ENCODE data around the gene LIMA1.
A peak's percentile ranks its signal among the peaks of the same experiment; 100 is the strongest.
"Not testable (repeated sequence)": the region's sequence is repeated elsewhere in the genome, so short reads cannot be mapped to it uniquely, and the experiment has no call there.

Gene LIMA1

DNA sequence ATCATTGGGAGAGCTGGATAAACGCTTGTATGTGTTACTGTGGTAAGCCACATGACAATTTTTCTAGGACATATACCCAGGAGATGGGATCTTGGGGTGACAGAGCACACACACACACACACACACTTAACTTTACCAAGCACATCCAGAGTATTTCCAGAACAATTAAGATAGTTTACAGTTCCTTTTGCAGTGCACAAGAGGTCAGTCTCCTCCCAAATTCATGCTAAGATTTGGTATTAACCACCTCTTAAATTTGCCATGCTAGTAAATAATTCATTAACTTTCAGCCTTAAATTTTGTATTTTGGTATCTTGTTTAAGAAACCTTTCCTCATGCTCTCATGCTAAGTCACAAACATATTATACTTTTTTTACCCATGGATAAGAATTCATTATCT lies 33.9 kb upstream of the LIMA1 start:
- FAIRE-seq (no peak), DNase-seq (ENCODE audit: insufficient read length, low spot score) (no peak)
- TF ChIP-seq, protein P1, sequence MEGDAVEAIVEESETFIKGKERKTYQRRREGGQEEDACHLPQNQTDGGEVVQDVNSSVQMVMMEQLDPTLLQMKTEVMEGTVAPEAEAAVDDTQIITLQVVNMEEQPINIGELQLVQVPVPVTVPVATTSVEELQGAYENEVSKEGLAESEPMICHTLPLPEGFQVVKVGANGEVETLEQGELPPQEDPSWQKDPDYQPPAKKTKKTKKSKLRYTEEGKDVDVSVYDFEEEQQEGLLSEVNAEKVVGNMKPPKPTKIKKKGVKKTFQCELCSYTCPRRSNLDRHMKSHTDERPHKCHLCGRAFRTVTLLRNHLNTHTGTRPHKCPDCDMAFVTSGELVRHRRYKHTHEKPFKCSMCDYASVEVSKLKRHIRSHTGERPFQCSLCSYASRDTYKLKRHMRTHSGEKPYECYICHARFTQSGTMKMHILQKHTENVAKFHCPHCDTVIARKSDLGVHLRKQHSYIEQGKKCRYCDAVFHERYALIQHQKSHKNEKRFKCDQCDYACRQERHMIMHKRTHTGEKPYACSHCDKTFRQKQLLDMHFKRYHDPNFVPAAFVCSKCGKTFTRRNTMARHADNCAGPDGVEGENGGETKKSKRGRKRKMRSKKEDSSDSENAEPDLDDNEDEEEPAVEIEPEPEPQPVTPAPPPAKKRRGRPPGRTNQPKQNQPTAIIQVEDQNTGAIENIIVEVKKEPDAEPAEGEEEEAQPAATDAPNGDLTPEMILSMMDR (IDR thresholded peaks at IDR 0.05; ENCODE audit: insufficient read depth, missing control alignments) = no peak

DNA sequence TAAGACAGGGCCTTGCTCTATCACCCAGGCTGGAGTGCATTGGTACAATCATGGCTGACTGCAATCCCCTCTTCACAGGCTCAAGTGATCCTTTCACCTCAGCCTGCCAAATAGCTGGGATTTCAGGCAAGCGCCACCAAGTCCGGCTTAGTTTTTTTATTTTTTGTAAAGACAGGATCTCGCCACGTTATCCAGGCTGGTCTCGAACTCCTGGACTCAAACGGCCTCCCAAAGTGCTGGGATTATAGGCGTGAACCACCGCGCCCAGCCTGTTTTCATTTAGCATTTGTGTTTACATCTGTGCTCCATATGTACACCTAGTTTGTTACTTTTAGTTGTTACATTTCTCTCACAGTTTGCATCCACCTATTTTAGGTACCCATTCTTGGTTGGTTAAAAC lies 32.5 kb upstream of the LIMA1 start:
- FAIRE-seq (no peak), DNase-seq (ENCODE audit: insufficient read length, low spot score) (no peak)
- TF ChIP-seq, protein P1 (IDR thresholded peaks at IDR 0.05; ENCODE audit: insufficient read depth, missing control alignments) = no peak

DNA sequence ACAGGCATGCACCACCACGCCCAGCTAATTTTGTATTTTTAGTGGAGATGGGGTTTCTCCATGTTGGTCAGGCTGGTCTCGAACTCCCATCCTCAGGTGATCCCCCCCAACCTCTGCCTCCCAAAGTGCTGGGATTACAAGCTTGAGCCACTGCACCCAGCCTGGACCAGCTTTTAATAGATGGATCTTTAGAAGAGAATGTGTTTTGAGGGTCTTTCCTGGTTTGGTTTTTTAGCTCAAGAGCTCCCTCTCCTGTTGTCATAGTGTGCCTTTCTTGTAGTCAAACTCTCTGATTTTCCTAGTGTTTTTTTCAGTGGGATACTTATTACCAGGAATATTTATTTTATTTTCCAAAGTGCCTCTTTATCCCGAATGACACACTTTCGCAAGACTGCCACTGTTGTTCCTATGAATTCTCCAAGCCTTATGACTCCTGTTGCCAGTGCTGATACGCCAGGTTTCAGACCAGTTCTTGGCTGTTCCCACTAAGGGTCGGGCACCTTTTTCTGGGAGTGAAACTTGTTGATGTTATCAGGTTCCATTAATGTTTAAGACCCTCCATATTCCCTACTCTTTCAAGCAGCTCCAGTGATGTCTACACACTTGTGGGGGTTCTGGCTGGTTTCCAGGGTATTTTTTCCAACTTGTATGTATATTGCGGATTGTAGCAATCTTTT lies 31.5 kb upstream of the LIMA1 start:
- FAIRE-seq = no peak
- DNase-seq (ENCODE audit: insufficient read length, low spot score) = peak; percentile 51
- TF ChIP-seq, protein P1 (IDR thresholded peaks at IDR 0.05; ENCODE audit: insufficient read depth, missing control alignments) = peak; percentile 80

DNA sequence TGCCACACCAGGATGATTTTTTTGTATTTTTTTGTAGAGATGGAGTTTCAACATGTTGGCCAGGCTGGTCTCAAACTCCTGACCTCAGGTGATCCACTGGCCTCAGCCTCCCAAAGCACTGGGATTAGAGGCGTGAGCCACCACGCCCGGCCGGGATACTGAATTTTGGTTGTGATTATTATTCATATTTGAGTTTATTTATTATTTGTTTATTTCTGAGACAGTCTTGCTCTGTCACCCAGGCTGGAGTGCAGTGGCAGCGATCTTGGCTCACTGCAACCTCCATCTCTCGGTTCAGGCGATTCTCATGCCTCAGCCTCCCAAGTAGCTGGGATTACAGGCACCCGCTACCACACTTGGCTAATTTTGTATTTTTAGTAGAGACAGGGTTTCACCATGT lies 30.7 kb upstream of the LIMA1 start:
- not testable (repeated sequence) for FAIRE-seq; DNase-seq (ENCODE audit: insufficient read length, low spot score)

DNA sequence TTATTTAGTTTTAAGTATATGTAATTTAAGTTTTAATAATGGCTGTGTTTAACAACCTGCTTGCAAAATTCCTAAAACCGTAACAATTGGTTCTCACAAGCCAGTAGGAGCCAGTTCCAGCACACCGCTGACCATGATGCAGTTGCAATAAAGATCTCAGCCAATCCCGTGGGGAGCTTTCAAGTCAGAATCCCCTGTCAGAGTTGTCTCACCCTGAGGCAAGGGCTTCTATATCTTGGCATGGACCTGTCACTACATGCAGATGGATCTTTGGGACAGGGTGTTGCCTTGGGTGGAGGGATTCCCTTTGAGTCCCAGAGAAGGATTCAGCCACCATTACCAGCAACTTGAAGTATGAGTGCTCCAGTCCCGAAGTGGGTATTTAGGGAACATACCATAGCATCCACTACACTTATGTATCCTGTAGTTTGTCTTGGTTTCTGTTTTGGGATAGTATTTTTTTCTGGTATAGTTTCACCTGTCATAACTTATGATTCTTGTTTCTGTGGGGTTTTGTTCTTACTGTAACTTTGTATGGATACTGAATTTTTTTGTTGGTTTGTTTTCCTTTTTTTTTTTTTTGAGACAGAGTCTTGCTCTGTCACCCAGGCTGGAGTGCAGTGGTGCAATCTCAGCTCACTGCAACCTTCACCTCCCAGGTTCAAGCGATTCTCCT lies 30.1 kb upstream of the LIMA1 start:
- TF ChIP-seq, protein P1 (IDR thresholded peaks at IDR 0.05; ENCODE audit: insufficient read depth, missing control alignments) = no peak
- FAIRE-seq (no peak), DNase-seq (ENCODE audit: insufficient read length, low spot score) (no peak)

DNA sequence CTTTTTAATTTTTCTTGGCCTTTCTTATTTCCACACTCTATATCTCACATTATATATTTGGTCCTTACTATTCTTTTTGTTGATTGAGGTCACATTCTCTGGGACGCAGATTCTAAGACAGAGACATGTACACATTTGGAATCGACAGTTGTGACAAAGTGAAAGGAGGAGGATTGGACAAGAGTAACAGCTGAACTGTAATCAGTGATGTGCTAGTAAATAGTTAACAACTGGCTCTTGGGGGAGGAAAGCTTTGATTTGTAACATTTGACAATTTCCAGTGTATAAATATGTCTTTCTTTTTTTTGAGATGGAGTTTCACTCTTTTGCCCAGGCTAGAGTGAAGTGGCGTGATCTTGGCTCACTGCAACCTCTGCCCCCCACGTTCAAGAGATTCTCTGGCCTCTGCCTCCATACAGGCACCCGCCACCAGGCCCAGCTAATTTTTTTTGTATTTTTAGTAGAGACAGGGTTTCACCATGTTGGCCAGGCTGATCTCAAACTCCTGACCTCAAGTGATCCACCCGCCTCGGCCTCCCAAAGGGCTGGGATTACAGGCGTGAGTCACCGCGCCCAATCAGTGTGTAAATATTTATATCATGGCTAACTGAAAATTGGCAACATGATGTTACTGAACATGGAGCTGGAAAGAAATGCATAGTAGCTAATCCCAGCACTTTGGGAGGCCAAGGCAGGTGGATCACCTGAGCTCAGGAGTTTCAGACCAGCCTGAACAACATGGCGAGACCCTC lies 28.7 kb upstream of the LIMA1 start:
- DNase-seq (ENCODE audit: insufficient read length, low spot score); FAIRE-seq: not testable (repeated sequence)

DNA sequence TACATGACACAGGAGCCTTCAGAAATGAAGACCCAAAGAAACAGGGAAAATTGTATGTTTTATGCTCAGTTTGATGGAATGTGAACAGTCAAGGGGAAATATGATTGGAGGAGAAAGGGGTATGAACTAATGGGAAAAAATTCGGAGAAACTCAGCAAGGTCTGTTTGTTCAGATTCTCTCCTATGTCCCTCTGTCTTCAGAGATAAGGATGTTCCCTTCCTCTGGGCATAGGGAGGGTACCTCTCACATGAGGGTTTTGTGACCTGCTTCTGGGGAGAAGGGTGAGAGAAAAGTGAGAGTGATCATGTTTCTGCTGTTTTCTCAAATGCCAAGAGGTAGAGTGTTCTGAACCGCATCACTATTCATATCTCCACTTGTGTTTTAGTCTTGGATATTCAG lies 26.6 kb upstream of the LIMA1 start:
- no peak for DNase-seq (ENCODE audit: insufficient read length, low spot score)
- no peak for FAIRE-seq

More for the DNA sequence above, 26.6 kb upstream of the LIMA1 start:
- TF ChIP-seq, protein P1 (IDR thresholded peaks at IDR 0.05; ENCODE audit: insufficient read depth, missing control alignments) = no peak
